ENCODE data around the gene SLBP.

The SLBP gene

GRCh38 chr4:1717129-1718094 is 5.3 kb upstream of the SLBP start:
- H3K4me3 ChIP-seq (ENCODE audit: low read depth, low read length), result no peak overlapping the region
- TF ChIP-seq CTCF (IDR thresholded peaks at IDR 0.05; ENCODE audit: insufficient read depth, low read depth, low read length, missing control alignments), result no peak

GRCh38 chr4:1716065-1716945 is 4.2 kb upstream of the SLBP start:
- no peak overlapping the region for H3K4me3 ChIP-seq (ENCODE audit: low read depth, low read length)
- TF ChIP-seq CTCF (IDR thresholded peaks at IDR 0.05; ENCODE audit: insufficient read depth, low read depth, low read length, missing control alignments), result no peak
- no peak for DNase-seq (ENCODE audit: low read depth)

More at GRCh38 chr4:1717129-1718094, 5.3 kb upstream of the SLBP start:
- DNase-seq (ENCODE audit: low read depth), result no peak

GRCh38 chr4:1715002-1715758 is 3.1 kb upstream of the SLBP start:
- DNase-seq (ENCODE audit: low read depth), result peak; percentile 74
- peak overlapping the region; percentile 90 for H3K4me3 ChIP-seq (ENCODE audit: low read depth, low read length)
- no peak for TF ChIP-seq CTCF (IDR thresholded peaks at IDR 0.05; ENCODE audit: insufficient read depth, low read depth, low read length, missing control alignments)

- H3K4me3 ChIP-seq (ENCODE audit: low read depth, low read length), result peak overlapping the region; percentile 90
- peak; percentile 42 for DNase-seq (ENCODE audit: low read depth)
- no peak for TF ChIP-seq CTCF (IDR thresholded peaks at IDR 0.05; ENCODE audit: insufficient read depth, low read depth, low read length, missing control alignments)
These were observed 2.3 kb upstream of the SLBP start for GRCh38 chr4:1714303-1715001.

GRCh38 chr4:1713003-1713851 is 1.1 kb upstream of the SLBP start:
- no peak for DNase-seq (ENCODE audit: low read depth)
- peak overlapping the region; percentile 90 for H3K4me3 ChIP-seq (ENCODE audit: low read depth, low read length)
- TF ChIP-seq CTCF (IDR thresholded peaks at IDR 0.05; ENCODE audit: insufficient read depth, low read depth, low read length, missing control alignments), result no peak

Data from GM12865 (cell line).